HCT116 (cell line): ENCODE results near the gene C7orf33. TPM values are rescaled to one million over a fixed set of nuclear protein-coding genes. Genes with fewer than 3 reads are reported as not detected.

Source experiments
- ATAC-seq: fragments of 200-7000 bp; cut with Tn5 transposase; 2 replicates; pipeline ENCODE4 v1.9.1; 2020; ENCODE audit warnings: mild to moderate bottlenecking, moderate library complexity
- BruUV-seq: library from RNA; stranded (reverse); fragments of 400-500 nt; replicated peaks from 2 replicates; lab custom pipeline; 2021; lab: Mats Ljungman, UMichigan
- CTCF ChIA-PET: fragments of 300-600 bp; sonication (Branson Sonifier 250); formaldehyde crosslinking; loops from one replicate; lab custom pipeline; 2021; ENCODE audit warnings: antibody characterized with exemption; lab: Charles Lee
- POLR2A ChIA-PET: fragments of 300-600, 350-600 bp; sonication (Branson Sonifier 250); formaldehyde crosslinking; loops from one replicate; lab custom pipeline; 2021; ENCODE audit warnings: antibody characterized with exemption; lab: Charles Lee
- RAD21 ChIA-PET, 2 experiments: fragments of 300-600 bp; sonication (Branson Sonifier 250); formaldehyde crosslinking; loops; one replicate each; lab custom pipeline; 2023; ENCODE audit warnings: low total read pairs in 2 of 2; ENCODE audit not compliant: uncharacterized antibody in 2 of 2, unreplicated experiment in 2 of 2, low non-redundant PET in 1 of 2; lab: Charles Lee
- DNase-seq: peaks from one replicate; pipeline ENCODE4 v3.0.0-alpha.2; 2010; ENCODE audit warnings: low read depth, low spot score
- H2AFZ ChIP-seq: fragments of 200-600 bp; shearing (Covaris generic), sonication (generic); 2 replicates; pipeline ENCODE4 v1.6.1; 2017; ENCODE audit warnings: low read depth, mixed run types, mixed read lengths, antibody characterized with exemption, low read length; ENCODE audit not compliant: poor library complexity, severe bottlenecking
- H3K27ac ChIP-seq: 2 replicates; pipeline ENCODE4 v1.5.1; 2012; ENCODE audit warnings: low read depth, low read length
- H3K27me3 ChIP-seq: fragments of 200-600 bp; sonication (generic); 2 replicates; pipeline ENCODE4 v1.6.1; 2016; ENCODE audit warnings: mixed run types, low read length, mixed read lengths; ENCODE audit not compliant: insufficient read depth
- H3K36me3 ChIP-seq, 2 experiments: fragments of 200-500 bp in 1 of 2; fragments of 200-600 bp in 1 of 2; sonication (Bioruptor generic) in 1 of 2; sonication (generic) in 1 of 2; 2 replicates each; pipeline versions ENCODE4 v1.5.1 to v1.6.1; 2014 to 2016; ENCODE audit warnings: low read length in 2 of 2, inconsistent platforms in 1 of 2, mixed read lengths in 1 of 2, mixed run types in 1 of 2; ENCODE audit not compliant: insufficient read depth in 2 of 2, control insufficient read depth in 1 of 2
- H3K4me1 ChIP-seq, 2 experiments: fragments of 200-600 bp in 1 of 2; sonication (generic) in 1 of 2; 2 replicates each; pipeline versions ENCODE4 v1.5.1 to v1.6.1; 2012 to 2017; ENCODE audit warnings: low read length in 2 of 2, inconsistent platforms in 1 of 2, mild to moderate bottlenecking in 1 of 2, mixed read lengths in 1 of 2, mixed run types in 1 of 2, moderate library complexity in 1 of 2; ENCODE audit not compliant: insufficient read depth in 2 of 2, control insufficient read depth in 1 of 2
- H3K4me2 ChIP-seq: fragments of 200-600 bp; sonication (generic); 2 replicates; pipeline ENCODE4 v1.6.1; 2017; ENCODE audit warnings: mixed run types, low read length, mixed read lengths
- H3K4me3 ChIP-seq, 2 experiments: fragments of 200-600 bp in 1 of 2; sonication (generic) in 1 of 2; replicated peaks in 1 of 2; 2 replicates each; pipeline ENCODE4 v1.5.1; 2011 to 2016; ENCODE audit warnings: low read length in 2 of 2, control low read depth in 1 of 2, low read depth in 1 of 2, mild to moderate bottlenecking in 1 of 2, mixed read lengths in 1 of 2, mixed run types in 1 of 2
- H3K79me2 ChIP-seq: fragments of 200-600 bp; sonication (generic); 2 replicates; pipeline ENCODE4 v1.6.1; 2017; ENCODE audit warnings: mild to moderate bottlenecking, mixed run types, low read length, moderate library complexity, mixed read lengths; ENCODE audit not compliant: insufficient read depth
- H3K9ac ChIP-seq: fragments of 200-600 bp; sonication (generic); 2 replicates; pipeline ENCODE4 v1.6.1; 2016; ENCODE audit warnings: low read length, mixed read lengths
- H3K9me2 ChIP-seq: fragments of 200-600 bp; sonication (generic), shearing (Covaris generic); 2 replicates; pipeline ENCODE4 v1.6.1; 2017; ENCODE audit warnings: mixed run types, mild to moderate bottlenecking, moderate library complexity; ENCODE audit not compliant: insufficient read depth
- H3K9me3 ChIP-seq, 2 experiments: fragments of 200-500 bp in 1 of 2; fragments of 200-600 bp in 1 of 2; sonication (Bioruptor generic) in 1 of 2; sonication (generic) in 1 of 2; 2 replicates each; pipeline ENCODE4 v1.6.1; 2014 to 2017; ENCODE audit warnings: low read length in 2 of 2, mixed read lengths in 2 of 2, inconsistent platforms in 1 of 2, low read depth in 1 of 2, mild to moderate bottlenecking in 1 of 2, mixed run types in 1 of 2, moderate library complexity in 1 of 2; ENCODE audit not compliant: control insufficient read depth in 1 of 2, insufficient read depth in 1 of 2
- H4K20me1 ChIP-seq: fragments of 200-600 bp; sonication (generic), shearing (Covaris generic); 2 replicates; pipeline ENCODE4 v1.6.1; 2017; ENCODE audit warnings: mixed run types, mild to moderate bottlenecking, moderate library complexity; ENCODE audit not compliant: insufficient read depth
- CTCF ChIP-seq, 3 experiments: fragments of 200-600 bp in 1 of 3; sonication (generic) in 1 of 3; IDR thresholded peaks in 2 of 3; conservative IDR thresholded peaks in 1 of 3; 2 replicates each; pipeline ENCODE4 v1.5.1; 2012 to 2017; ENCODE audit warnings: low read depth in 2 of 3, low read length in 2 of 3, antibody characterized with exemption in 1 of 3, borderline replicate concordance in 1 of 3, control low read depth in 1 of 3, mild to moderate bottlenecking in 1 of 3, mixed read lengths in 1 of 3, mixed run types in 1 of 3, moderate library complexity in 1 of 3; ENCODE audit not compliant: insufficient read depth in 1 of 3
- EGR1 ChIP-seq: IDR thresholded peaks from 2 replicates; pipeline ENCODE4 v1.6.1; 2012; ENCODE audit warnings: low read depth
- ELF1 ChIP-seq: IDR thresholded peaks from 2 replicates; pipeline ENCODE4 v1.6.1; 2012; ENCODE audit warnings: low read depth, borderline replicate concordance
- EZH2 ChIP-seq: fragments of 200-600 bp; sonication (generic); IDR thresholded peaks from 2 replicates; pipeline ENCODE4 v1.6.1; 2017; ENCODE audit warnings: antibody characterized with exemption, mixed run types
- EZH2phosphoT487 ChIP-seq: fragments of 200-600 bp; IDR thresholded peaks from 2 replicates; pipeline ENCODE4 v1.6.1; 2018; ENCODE audit warnings: antibody characterized with exemption, borderline replicate concordance
- JUND ChIP-seq: IDR thresholded peaks from 2 replicates; pipeline ENCODE4 v1.6.1; 2012
- MAX ChIP-seq: IDR thresholded peaks from 2 replicates; pipeline ENCODE4 v1.6.1; 2012
- POLR2AphosphoS5 ChIP-seq: IDR thresholded peaks from 2 replicates; pipeline ENCODE4 v1.6.1; 2011; ENCODE audit warnings: mild to moderate bottlenecking, low read depth, low read length, moderate library complexity
- RAD21 ChIP-seq: IDR thresholded peaks from 2 replicates; pipeline ENCODE4 v1.6.1; 2012; ENCODE audit warnings: low read depth, mild to moderate bottlenecking
- SP1 ChIP-seq: IDR thresholded peaks from 2 replicates; pipeline ENCODE4 v1.6.1; 2012; ENCODE audit warnings: low read depth
- YY1 ChIP-seq: IDR thresholded peaks from 2 replicates; pipeline ENCODE4 v1.6.1; 2011; ENCODE audit warnings: low read length, low read depth, moderate library complexity, mild to moderate bottlenecking; ENCODE audit not compliant: insufficient replicate concordance; ENCODE audit errors: extremely low read depth
- ZBTB33 ChIP-seq: IDR thresholded peaks from 2 replicates; pipeline ENCODE4 v1.6.1; 2011; ENCODE audit warnings: mild to moderate bottlenecking, low read length, moderate library complexity; ENCODE audit not compliant: insufficient replicate concordance; ENCODE audit errors: extremely low read depth
- intact Hi-C: fragments of 100-400 bp; cut with micrococcal nuclease; formaldehyde crosslinking; loops from 2 replicates; pipeline ENCODE4 v1.10.0; 2022
- total RNA-seq: library from RNA; stranded (reverse); gene quantifications from one replicate; pipeline ENCODE4 v1.2.1, GENCODE V29; 2021; ENCODE audit not compliant: unreplicated experiment

Gene C7orf33
- total RNA-seq, 1 experiment from 2014 or later = not detected

- CTCF ChIA-PET = interaction anchor here (1.3 kb wide), 1 partner anchor 381 kb away, joined by 3 read pairs; no protein-coding TSS in a partner anchor
These were observed 8.9 kb upstream of the C7orf33 start for GRCh38 chr7:148581624-148582023.

GRCh38 chr7:148584154-148584827 lies 6.3 kb upstream of the C7orf33 start:
- POLR2A ChIA-PET = no interaction called here
- CTCF ChIA-PET = interaction anchor here (1.0 kb wide), 1 partner anchor 8 kb away, joined by 4 read pairs; no protein-coding TSS in a partner anchor
- TF ChIP-seq RAD21 (no peak), JUND (no peak), EZH2phosphoT487 (no peak), POLR2AphosphoS5 (no peak), MAX (no peak), EZH2 (no peak), ZBTB33 (no peak), EGR1 (no peak), YY1 (no peak), ELF1 (no peak), SP1 (no peak)

More at GRCh38 chr7:148581624-148582023, 8.9 kb upstream of the C7orf33 start:
- H4K20me1 ChIP-seq = no peaks in the 10 kb centered on the region
- no peak overlapping the region for H3K4me3 ChIP-seq
- no peak overlapping the region for H3K27ac ChIP-seq
- H3K79me2 ChIP-seq = no peaks in the 10 kb centered on the region
- H3K4me1 ChIP-seq = no peaks in the 10 kb centered on the region
- H3K9me2 ChIP-seq = no peaks in the 10 kb centered on the region
- ATAC-seq (no peak), DNase-seq (no peak)
- H2AFZ ChIP-seq = no peak overlapping the region
- POLR2A ChIA-PET = no interaction called here
- H3K9ac ChIP-seq = no peak overlapping the region
- no peaks in the 10 kb centered on the region for H3K27me3 ChIP-seq
- RAD21 ChIA-PET = no interaction called here
- no TSS peak for BruUV-seq
- TF ChIP-seq JUND = no peak
- TF ChIP-seq CTCF (IDR thresholded peaks at IDR 0.05 in 2 of 3, conservative IDR thresholded peaks at IDR 0.05 in 1 of 3; ENCODE audit: borderline replicate concordance in 1 of 3, insufficient read depth in 1 of 3, low read depth in 2 of 3, low read length in 2 of 3) = peak in 1 of 3 experiments; percentile 20; a peak in 1 of 6 replicates
- TF ChIP-seq, all 23 proteins: peak for 1
- H3K9me3 ChIP-seq = no peaks in the 10 kb centered on the region
- H3K4me2 ChIP-seq = no peak overlapping the region
- H3K36me3 ChIP-seq = no peaks in the 10 kb centered on the region
- intact Hi-C loops = no loop called here

More at GRCh38 chr7:148584154-148584827, 6.3 kb upstream of the C7orf33 start:
- H3K79me2 ChIP-seq = no peaks in the 10 kb centered on the region
- H3K9ac ChIP-seq = no peak overlapping the region
- RAD21 ChIA-PET = no interaction called here
- BruUV-seq = no TSS peak
- no peaks in the 10 kb centered on the region for H3K4me1 ChIP-seq
- ATAC-seq (no peak), DNase-seq (no peak)
- no peak overlapping the region for H2AFZ ChIP-seq
- no peaks in the 10 kb centered on the region for H3K9me3 ChIP-seq
- intact Hi-C loops = no loop called here
- no peaks in the 10 kb centered on the region for H3K9me2 ChIP-seq
- no peaks in the 10 kb centered on the region for H4K20me1 ChIP-seq
- H3K36me3 ChIP-seq = no peaks in the 10 kb centered on the region
- H3K27ac ChIP-seq = no peak overlapping the region
- H3K4me3 ChIP-seq = no peak overlapping the region
- H3K27me3 ChIP-seq = no peaks in the 10 kb centered on the region
- no peak overlapping the region for H3K4me2 ChIP-seq
